Cortex of kidney (tissue), 1 donor: ENCODE measurements around the gene MSL3B.
"Not testable (repeated sequence)": the region's sequence is repeated elsewhere in the genome, so short reads cannot be mapped to it uniquely, and the experiment has no call there.

ENCODE experiments used
- DNase-seq: peaks from one replicate; lab custom pipeline; 2025; lab: John Stamatoyannopoulos, UW

Gene MSL3B

GRCh38 chr2:233867993-233868532, at the start of gene MSL3B:
Gene MSL3B, minus strand, starts transcription at chr2:233868386.
- DNase-seq: no peak

GRCh38 chr2:233917116-233917515, 48.9 kb upstream of the MSL3B start, which contains the start of gene TRPM8:
Gene TRPM8, plus strand, starts transcription at chr2:233917373. Its CDS starts 9,165 bp downstream, at chr2:233926538.
- no peak for DNase-seq

GRCh38 chr2:233915128-233915527, 46.9 kb upstream of the MSL3B start:
- no peak for DNase-seq

GRCh38 chr2:233912691-233913423, 44.7 kb upstream of the MSL3B start:
- DNase-seq: no peak

- no peak for DNase-seq
Observed at GRCh38 chr2:233907627-233908026, 39.4 kb upstream of the MSL3B start.

- no peak for DNase-seq
Observed at GRCh38 chr2:233905945-233906344, 37.8 kb upstream of the MSL3B start.

GRCh38 chr2:233901884-233902283, 33.7 kb upstream of the MSL3B start:
- DNase-seq: no peak

- DNase-seq: no peak
Observed at GRCh38 chr2:233901367-233901766, 33.2 kb upstream of the MSL3B start.

- DNase-seq: not testable (repeated sequence)
Observed at GRCh38 chr2:233896253-233896652, 28.1 kb upstream of the MSL3B start.

- no peak for DNase-seq
Observed at GRCh38 chr2:233892793-233893192, 24.6 kb upstream of the MSL3B start.

- DNase-seq: no peak
Observed at GRCh38 chr2:233882353-233882752, 14.2 kb upstream of the MSL3B start.

GRCh38 chr2:233872125-233872524, 3.9 kb upstream of the MSL3B start:
- DNase-seq: not testable (repeated sequence)

GRCh38 chr2:233871432-233871831, 3.2 kb upstream of the MSL3B start:
- no peak for DNase-seq

- no peak for DNase-seq
Observed at GRCh38 chr2:233866479-233866878, 1.7 kb downstream of the MSL3B start.

GRCh38 chr2:233865838-233866237, 2.3 kb downstream of the MSL3B start:
- DNase-seq: no peak

- DNase-seq: no peak
Observed at GRCh38 chr2:233862261-233862768, 5.9 kb downstream of the MSL3B start.

GRCh38 chr2:233858331-233858730, 9.9 kb downstream of the MSL3B start:
- no peak for DNase-seq

GRCh38 chr2:233857511-233858141, 10.6 kb downstream of the MSL3B start:
- DNase-seq: no peak

- DNase-seq: no peak
Observed at GRCh38 chr2:233856184-233856583, 12.0 kb downstream of the MSL3B start.

- DNase-seq: no peak
Observed at GRCh38 chr2:233855345-233855744, 12.8 kb downstream of the MSL3B start.

- DNase-seq: no peak
Observed at GRCh38 chr2:233854241-233854981, 13.8 kb downstream of the MSL3B start, which contains the start of gene HJURP. Gene HJURP, minus strand, starts transcription at chr2:233854535. Its CDS starts 35 bp downstream, at chr2:233854500.

- no peak for DNase-seq
Observed at GRCh38 chr2:233853883-233854240, 14.3 kb downstream of the MSL3B start.
